Left ventricle myocardium inferior (tissue), 1 donor: ENCODE results near the gene TMEM107. TPM values are rescaled to one million over a fixed set of nuclear protein-coding genes. Genes with fewer than 3 reads are reported as not detected.

Source experiments
- DNase-seq: peaks from one replicate; pipeline ENCODE4 v3.0.0-alpha.2; 2020
- H3K27ac ChIP-seq: fragments of 200-600 bp; replicated peaks from 2 replicates; pipeline ENCODE4 v1.8.0; 2021
- H3K27me3 ChIP-seq: fragments of 200-600 bp; 2 replicates; pipeline ENCODE4 v1.8.0; 2021; ENCODE audit warnings: low read depth
- H3K36me3 ChIP-seq: fragments of 200-600 bp; 2 replicates; pipeline ENCODE4 v1.8.0; 2021
- H3K4me1 ChIP-seq: fragments of 200-600 bp; 2 replicates; pipeline ENCODE4 v1.8.0; 2021
- H3K4me3 ChIP-seq: fragments of 200-600 bp; 2 replicates; pipeline ENCODE4 v1.8.0; 2021; ENCODE audit warnings: mild to moderate bottlenecking, moderate library complexity
- H3K9me3 ChIP-seq: fragments of 200-600 bp; replicated peaks from 2 replicates; pipeline ENCODE4 v1.8.0; 2021
- intact Hi-C: fragments of 100-400 bp; cut with micrococcal nuclease; formaldehyde crosslinking; loops from one replicate; pipeline ENCODE4 v1.11.0; 2022
- total RNA-seq: library from RNA; stranded (reverse); fragmentation: NEBNext Ultra II Directional; extraction: Animal tissue kit (Norgen Biotek cat#: 25700); gene quantifications from one replicate; pipeline ENCODE4 v1.2.1, GENCODE V29; 2021
- TF ChIP-seq, protein P1 (sequence below): fragments of 200-600 bp; IDR thresholded peaks from 2 replicates; pipeline ENCODE4 v1.8.0; 2021; ENCODE audit warnings: antibody characterized with exemption, mild to moderate bottlenecking, borderline replicate concordance
- donor health status: DM: no; HTN: yes; CAD: no; lungs with severe emphysema.

TMEM107 gene
- total RNA-seq, 1 donor from 2014 or later, result 7.9 TPM

DNA sequence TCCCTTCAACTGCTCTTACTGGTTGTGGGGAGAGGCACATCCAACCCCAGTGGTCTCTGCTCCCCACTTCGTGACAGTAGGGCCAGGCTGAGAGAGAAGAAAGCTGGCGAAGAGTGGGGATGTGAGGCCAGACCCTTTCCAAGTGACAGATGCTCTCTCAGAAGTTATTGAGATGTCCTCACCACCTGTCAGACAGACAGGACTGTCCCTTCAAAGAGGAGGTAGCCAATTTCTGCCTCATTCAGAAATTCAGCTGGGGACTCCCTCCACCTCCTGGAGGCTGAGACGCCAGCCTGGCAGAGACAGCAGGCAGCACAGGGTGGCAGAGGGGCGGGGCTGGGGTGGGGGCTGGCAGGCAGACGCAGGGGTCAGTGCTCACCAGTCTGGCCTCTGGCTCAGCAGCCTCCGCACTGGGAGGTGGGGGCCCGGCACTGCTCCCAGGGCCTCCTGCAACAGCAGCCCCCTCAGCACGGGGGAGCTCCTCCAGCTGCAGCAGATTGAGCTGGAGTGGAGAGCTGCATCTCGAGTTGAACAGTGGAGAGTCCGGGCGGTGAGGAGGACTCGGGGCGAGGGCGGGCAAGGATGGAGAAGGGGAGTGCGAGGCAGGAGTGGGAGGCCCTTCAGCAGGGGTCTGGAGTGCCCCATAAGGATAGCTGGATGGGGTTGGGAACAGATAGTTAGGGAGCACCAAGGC is 33.1 kb downstream of the TMEM107 start:
- peaks cover 91% of the 10 kb centered on the region for H3K4me1 ChIP-seq
- peaks cover 90% of the 10 kb centered on the region for H3K36me3 ChIP-seq
- TF ChIP-seq, protein P1, sequence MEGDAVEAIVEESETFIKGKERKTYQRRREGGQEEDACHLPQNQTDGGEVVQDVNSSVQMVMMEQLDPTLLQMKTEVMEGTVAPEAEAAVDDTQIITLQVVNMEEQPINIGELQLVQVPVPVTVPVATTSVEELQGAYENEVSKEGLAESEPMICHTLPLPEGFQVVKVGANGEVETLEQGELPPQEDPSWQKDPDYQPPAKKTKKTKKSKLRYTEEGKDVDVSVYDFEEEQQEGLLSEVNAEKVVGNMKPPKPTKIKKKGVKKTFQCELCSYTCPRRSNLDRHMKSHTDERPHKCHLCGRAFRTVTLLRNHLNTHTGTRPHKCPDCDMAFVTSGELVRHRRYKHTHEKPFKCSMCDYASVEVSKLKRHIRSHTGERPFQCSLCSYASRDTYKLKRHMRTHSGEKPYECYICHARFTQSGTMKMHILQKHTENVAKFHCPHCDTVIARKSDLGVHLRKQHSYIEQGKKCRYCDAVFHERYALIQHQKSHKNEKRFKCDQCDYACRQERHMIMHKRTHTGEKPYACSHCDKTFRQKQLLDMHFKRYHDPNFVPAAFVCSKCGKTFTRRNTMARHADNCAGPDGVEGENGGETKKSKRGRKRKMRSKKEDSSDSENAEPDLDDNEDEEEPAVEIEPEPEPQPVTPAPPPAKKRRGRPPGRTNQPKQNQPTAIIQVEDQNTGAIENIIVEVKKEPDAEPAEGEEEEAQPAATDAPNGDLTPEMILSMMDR, result no peak
- peak overlapping the region; percentile 52 for H3K27ac ChIP-seq
- intact Hi-C loops, result no loop called here
- no peaks in the 10 kb centered on the region for H3K9me3 ChIP-seq
- no peaks in the 10 kb centered on the region for H3K27me3 ChIP-seq
- no peak for DNase-seq
- no peak overlapping the region for H3K4me3 ChIP-seq

DNA sequence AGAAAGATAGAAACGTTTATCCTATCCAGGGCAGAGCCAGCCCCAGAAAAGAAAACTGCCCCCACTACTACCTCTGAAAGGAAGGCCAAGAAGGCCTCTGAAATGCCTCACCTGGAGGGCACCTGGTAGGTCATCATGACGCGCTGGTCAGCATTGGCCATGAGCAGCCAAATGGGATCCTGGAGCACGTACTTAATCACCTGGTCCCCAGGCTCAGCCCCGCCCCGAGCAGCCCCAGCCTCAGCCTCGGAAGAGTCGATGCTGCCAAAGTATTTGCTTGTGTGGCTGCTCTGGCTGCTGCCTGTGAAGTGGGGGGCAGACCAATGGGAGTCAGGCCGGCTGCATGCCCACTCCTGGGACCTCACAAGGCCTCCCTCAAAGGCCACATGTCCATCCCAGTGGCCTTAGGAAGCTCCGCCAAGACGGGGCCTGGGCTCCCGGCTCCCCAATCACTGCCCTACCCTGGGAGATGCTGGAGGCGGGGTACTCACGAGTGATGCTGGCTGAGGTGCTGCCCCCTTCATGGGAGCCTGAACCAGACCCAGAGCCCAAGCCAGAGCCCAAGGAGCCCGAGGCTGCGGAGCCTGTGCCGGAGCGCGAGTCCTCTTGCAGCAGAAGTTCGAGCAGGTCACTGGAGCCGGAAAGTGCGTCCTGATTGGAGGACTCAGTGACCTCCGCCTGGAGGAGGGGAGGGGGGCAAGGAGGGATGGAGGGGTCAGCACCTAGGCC is 33.9 kb downstream of the TMEM107 start:
- TF ChIP-seq, protein P1, result no peak
- no peak overlapping the region for H3K4me3 ChIP-seq
- H3K27ac ChIP-seq, result peak overlapping the region; percentile 89
- H3K4me1 ChIP-seq, result peaks cover 89% of the 10 kb centered on the region
- H3K36me3 ChIP-seq, result peaks cover 82% of the 10 kb centered on the region
- intact Hi-C loops, result no loop called here
- DNase-seq, result no peak
- H3K27me3 ChIP-seq, result no peaks in the 10 kb centered on the region
- no peaks in the 10 kb centered on the region for H3K9me3 ChIP-seq

DNA sequence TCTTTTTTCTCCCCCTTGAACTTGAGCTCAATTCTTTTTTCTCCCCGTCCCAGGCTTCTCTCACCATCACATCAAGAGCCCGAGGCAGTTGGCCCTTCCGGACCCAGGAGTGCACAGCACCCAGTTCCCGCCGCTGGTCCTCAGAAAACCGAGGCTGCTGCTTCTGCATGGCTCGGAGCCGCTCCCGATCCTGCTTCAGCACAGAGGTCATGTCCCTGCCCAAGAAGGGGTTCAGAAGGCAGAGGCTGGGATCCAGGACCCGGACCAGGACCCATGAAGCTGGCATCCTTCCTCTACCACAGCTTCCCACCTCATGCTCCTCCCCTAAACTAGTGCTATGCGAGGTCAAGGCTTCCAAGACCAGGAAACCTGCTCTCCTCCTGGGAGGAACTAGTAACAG is 34.4 kb downstream of the TMEM107 start:
- H3K36me3 ChIP-seq, result peaks cover 77% of the 10 kb centered on the region
- TF ChIP-seq, protein P1, result no peak
- intact Hi-C loops, result no loop called here
- peak overlapping the region; percentile 89 for H3K27ac ChIP-seq
- no peak overlapping the region for H3K4me3 ChIP-seq
- no peaks in the 10 kb centered on the region for H3K27me3 ChIP-seq
- H3K4me1 ChIP-seq, result peaks cover 83% of the 10 kb centered on the region
- DNase-seq, result no peak
- no peaks in the 10 kb centered on the region for H3K9me3 ChIP-seq

DNA sequence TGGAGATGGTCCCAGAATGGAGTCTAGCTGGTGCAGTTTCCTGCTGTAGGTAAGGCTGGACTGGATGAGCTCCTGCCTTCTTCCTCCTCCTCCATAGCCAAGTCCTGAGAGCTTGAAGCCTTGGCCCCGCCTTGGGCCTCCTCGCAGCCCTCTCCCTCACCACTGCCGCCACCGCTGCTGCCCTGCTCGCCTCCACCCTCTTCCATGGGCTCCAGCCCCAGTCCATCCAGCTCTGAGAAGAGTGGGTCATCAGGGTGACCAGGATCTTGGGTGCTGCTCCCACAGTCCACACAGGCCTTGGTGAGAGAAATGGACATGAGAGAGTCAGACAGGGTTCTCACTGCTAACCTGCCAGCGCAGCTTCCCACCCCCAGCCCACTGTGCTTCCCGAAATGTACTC is 35.1 kb downstream of the TMEM107 start:
- no peak overlapping the region for H3K4me3 ChIP-seq
- peaks cover 76% of the 10 kb centered on the region for H3K4me1 ChIP-seq
- TF ChIP-seq, protein P1, result no peak
- no peaks in the 10 kb centered on the region for H3K9me3 ChIP-seq
- no peaks in the 10 kb centered on the region for H3K27me3 ChIP-seq
- intact Hi-C loops, result no loop called here
- peak overlapping the region; percentile 89 for H3K27ac ChIP-seq
- DNase-seq, result no peak
- H3K36me3 ChIP-seq, result peaks cover 70% of the 10 kb centered on the region

DNA sequence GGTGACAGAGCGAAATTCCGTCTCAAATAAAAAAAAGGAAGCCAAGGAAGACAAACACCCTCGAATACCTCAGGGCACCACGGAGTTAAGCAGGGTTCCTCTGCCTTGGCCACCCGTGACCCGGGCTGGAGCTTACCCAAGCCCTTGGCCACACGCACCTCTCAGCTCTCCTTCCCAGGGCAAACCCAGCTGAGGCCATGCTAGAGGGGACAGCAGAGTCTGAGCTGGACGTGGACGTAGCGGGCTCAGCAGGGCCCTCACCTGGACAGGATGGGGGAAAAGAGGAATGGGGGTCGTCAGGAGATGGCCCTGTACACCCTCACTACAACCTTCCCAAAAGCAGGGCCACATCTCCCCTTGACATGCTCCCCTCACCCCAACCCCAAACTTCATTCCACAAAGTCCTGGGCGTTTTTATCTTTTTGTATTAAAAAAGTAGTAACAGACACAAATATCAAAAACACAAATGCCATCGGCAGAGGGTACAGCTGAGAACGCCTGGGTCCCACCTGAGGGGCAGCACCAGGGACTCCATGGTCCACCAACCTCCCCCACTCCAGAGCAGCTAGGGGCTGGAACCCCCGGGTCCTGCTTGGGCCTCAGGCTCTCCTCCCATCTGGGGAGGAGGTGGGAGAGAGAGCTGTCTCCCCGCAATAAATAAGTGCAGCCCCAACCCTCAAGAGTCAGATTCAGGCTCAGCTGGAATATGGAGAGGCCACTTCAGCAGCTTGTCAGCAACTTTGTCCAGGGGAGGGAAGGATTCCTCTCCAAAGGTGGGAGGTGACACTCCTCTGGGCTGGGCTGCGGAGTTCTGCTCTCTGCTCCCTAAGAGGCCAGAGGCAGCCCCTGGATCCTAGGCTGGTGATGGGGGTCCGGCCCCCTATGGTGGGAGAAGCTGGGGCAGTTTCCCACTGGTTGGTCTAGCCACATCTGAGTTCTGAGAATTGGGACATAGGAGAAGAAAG is 35.8 kb downstream of the TMEM107 start:
- H3K4me3 ChIP-seq, result no peak overlapping the region
- peaks cover 63% of the 10 kb centered on the region for H3K36me3 ChIP-seq
- H3K9me3 ChIP-seq, result no peaks in the 10 kb centered on the region
- intact Hi-C loops, result no loop called here
- DNase-seq, result no peak
- peak overlapping the region; percentile 89 for H3K27ac ChIP-seq
- TF ChIP-seq, protein P1, result no peak
- H3K27me3 ChIP-seq, result no peaks in the 10 kb centered on the region
- peaks cover 70% of the 10 kb centered on the region for H3K4me1 ChIP-seq
